Cardiac muscle cell (in vitro differentiated cells and primary cell): ENCODE data around the gene DACH2. TPM values are rescaled to one million over a fixed set of nuclear protein-coding genes. Genes with fewer than 3 reads are reported as not detected.

Experiments used
- DNase-seq, 2 donors: peaks; one replicate each; pipeline versions ENCODE4 v3.0.0 to v3.0.0-alpha.2; 2010 to 2017; ENCODE audit warnings: low read depth in 1 of 2, low spot score in 1 of 2
- H3K27ac ChIP-seq: fragments of 200-600 bp; sonication (generic); 2 replicates; pipeline ENCODE4 v1.5.1; 2016
- H3K27me3 ChIP-seq: fragments of 200-600 bp; sonication (generic); 2 replicates; pipeline ENCODE4 v1.6.0; 2016; ENCODE audit warnings: control low read depth
- H3K36me3 ChIP-seq: fragments of 200-600 bp; sonication (generic); 2 replicates; pipeline ENCODE4 v1.5.1; 2016; ENCODE audit warnings: control low read depth
- H3K4me1 ChIP-seq: fragments of 200-600 bp; sonication (generic); 2 replicates; pipeline ENCODE4 v1.8.1; 2017; ENCODE audit warnings: low read depth, mild to moderate bottlenecking, mixed run types
- H3K4me3 ChIP-seq: fragments of 200-600 bp; sonication (generic); 2 replicates; pipeline ENCODE4 v1.5.1; 2016; ENCODE audit warnings: mild to moderate bottlenecking
- H3K9me3 ChIP-seq: fragments of 200-600 bp; sonication (generic); 2 replicates; pipeline ENCODE4 v1.5.1; 2017; ENCODE audit warnings: low read depth, mild to moderate bottlenecking, control low read depth
- CTCF ChIP-seq: IDR thresholded peaks from 2 replicates; pipeline ENCODE4 v1.5.1; 2012; ENCODE audit warnings: low read depth, mild to moderate bottlenecking, low read length
- polyA plus RNA-seq: library from polyadenylated mRNA; unstranded; fragments of >200 nt; fragmentation: Nextera tagmentation; extraction: Ambion mirVana; gene quantifications from 2 replicates; pipeline ENCODE4 v1.2.1, GENCODE V29; 2016
- total RNA-seq: library from RNA; depleted of rRNA; stranded (reverse); fragments of >200 nt; gene quantifications from 2 replicates; pipeline ENCODE4 v1.2.3, GENCODE V29; 2016

Gene DACH2
- total and polyA plus RNA-seq, 2 experiments from 2014 or later = 0.65 to 0.69 TPM

DNA sequence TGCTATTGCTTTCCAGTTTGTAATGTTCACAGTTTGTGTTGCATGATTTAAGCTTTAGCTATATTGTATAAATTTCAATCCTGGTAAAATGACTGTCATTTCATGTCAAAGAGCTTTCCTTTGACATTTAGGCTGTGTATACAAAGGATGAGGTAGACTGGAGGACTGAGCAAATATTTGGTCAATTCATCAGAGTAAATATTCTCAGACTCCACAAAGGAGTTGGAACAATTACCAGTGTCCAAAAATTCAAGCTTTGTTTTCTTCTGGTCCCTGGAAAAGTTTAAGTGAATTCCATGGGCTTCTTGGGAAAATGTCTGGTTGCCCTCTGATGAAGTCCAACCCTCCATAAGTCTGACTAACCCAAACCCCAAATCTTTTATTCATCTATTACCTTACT lies 682.4 kb downstream of the DACH2 start:
- no peaks in the 10 kb centered on the region for H3K4me1 ChIP-seq
- no peaks in the 10 kb centered on the region for H3K9me3 ChIP-seq
- no peak for DNase-seq
- no peak for TF ChIP-seq CTCF
- H3K27me3 ChIP-seq = no peaks in the 10 kb centered on the region
- no peaks in the 10 kb centered on the region for H3K36me3 ChIP-seq
- H3K4me3 ChIP-seq = no peak overlapping the region
- H3K27ac ChIP-seq = no peak overlapping the region

GRCh38 chrX:86845101-86845500 lies 696.9 kb downstream of the DACH2 start:
- no peak for TF ChIP-seq CTCF
- H3K27ac ChIP-seq = no peak overlapping the region
- no peaks in the 10 kb centered on the region for H3K36me3 ChIP-seq
- H3K27me3 ChIP-seq = no peaks in the 10 kb centered on the region
- no peak for DNase-seq
- H3K4me3 ChIP-seq = no peak overlapping the region
- H3K9me3 ChIP-seq = no peaks in the 10 kb centered on the region
- H3K4me1 ChIP-seq = no peaks in the 10 kb centered on the region

Other genes starting within 250 kb of the DACH2 start
- 5.5 and 8.7 TPM in 2 replicates for gene CHM, start 100.9 kb upstream of the DACH2 start, total RNA-seq
- 12.4 and 13.9 TPM in 2 replicates for gene CHM, start 100.9 kb upstream of the DACH2 start, polyA plus RNA-seq